GM19395 (cell line): ENCODE data around the gene OR11G2.
"Not testable (repeated sequence)": the region's sequence is repeated elsewhere in the genome, so short reads cannot be mapped to it uniquely, and the experiment has no call there.

Source experiments
- ATAC-seq: cut with Tn5 transposase; IDR thresholded peaks from one replicate; pipeline ENCODE4 v1.9.1; 2021; ENCODE audit warnings: mild to moderate bottlenecking, moderate library complexity; ENCODE audit not compliant: unreplicated experiment

The OR11G2 gene, protein sequence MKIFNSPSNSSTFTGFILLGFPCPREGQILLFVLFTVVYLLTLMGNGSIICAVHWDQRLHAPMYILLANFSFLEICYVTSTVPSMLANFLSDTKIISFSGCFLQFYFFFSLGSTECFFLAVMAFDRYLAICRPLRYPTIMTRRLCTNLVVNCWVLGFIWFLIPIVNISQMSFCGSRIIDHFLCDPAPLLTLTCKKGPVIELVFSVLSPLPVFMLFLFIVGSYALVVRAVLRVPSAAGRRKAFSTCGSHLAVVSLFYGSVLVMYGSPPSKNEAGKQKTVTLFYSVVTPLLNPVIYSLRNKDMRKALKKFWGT

DNA sequence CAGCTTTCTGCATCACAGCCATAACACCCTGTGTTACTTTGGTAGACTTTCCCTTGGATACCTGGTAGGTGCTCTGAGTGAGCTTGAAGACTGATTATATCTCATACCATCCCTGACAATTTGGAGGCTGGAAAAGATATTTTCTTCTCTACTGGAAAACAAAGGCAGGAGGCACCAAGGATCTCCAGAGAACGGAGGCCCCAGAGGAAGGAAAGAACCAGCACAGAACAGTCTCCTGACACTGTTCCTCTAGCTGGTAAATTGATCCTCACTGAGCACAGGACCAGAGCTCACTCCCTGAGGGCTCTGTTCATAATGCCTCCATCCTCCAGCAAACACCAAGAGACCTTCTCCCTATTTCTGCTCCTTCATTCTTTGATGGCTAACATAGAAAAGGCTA lies at the start of gene OR11G2:
TSS of gene OR11G2 (plus strand) at position 301 of the 400 bp plus-strand sequence. CDS start 6,542 bp downstream, outside the sequence.
- ATAC-seq: no peak

DNA sequence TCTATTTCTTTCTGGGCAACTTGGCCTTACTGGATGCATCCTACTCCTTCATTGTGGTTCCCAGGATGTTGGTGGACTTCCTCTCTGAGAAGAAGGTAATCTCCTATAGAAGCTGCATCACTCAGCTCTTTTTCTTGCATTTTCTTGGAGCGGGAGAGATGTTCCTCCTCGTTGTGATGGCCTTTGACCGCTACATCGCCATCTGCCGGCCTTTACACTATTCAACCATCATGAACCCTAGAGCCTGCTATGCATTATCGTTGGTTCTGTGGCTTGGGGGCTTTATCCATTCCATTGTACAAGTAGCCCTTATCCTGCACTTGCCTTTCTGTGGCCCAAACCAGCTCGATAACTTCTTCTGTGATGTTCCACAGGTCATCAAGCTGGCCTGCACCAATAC lies 46.8 kb upstream of the OR11G2 start:
- ATAC-seq: no peak

DNA sequence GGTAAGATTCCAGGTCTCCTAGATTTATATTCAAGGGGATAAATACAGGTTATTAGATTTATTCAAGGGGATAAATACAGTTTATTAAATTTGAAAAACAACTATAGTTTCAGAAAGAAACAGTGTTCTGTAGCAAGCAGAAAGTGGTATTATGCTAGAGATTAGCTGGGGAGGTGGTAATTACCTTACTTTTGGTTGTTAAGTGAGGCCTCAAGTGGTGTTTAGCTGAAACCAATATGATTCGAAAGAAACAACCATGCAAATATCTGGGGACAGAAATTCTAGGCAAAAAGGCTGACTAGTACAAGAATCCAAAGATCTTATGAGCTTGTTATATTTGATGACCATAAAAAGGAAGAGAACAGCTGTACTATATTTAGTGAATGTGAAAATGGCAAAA lies 45.9 kb upstream of the OR11G2 start:
- no peak for ATAC-seq

DNA sequence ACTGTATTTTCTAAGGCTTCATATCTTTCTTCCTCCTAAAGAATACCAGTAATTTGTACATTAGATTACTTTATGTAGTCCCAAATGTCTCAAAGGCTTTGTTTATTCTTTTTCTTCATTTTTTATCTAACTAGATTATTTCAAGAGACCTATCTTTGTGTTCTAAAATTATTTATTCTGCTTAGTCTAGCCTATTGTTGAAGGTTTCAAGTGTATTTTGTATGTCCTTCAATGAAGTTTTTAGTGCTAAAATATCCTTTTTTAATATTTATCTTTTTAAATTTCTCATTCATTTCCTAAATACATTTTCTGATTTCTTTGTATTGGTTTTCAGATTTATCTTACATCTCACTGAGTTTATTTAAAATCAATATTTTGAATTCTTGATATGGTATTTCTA lies 26.2 kb upstream of the OR11G2 start:
- no peak for ATAC-seq

DNA sequence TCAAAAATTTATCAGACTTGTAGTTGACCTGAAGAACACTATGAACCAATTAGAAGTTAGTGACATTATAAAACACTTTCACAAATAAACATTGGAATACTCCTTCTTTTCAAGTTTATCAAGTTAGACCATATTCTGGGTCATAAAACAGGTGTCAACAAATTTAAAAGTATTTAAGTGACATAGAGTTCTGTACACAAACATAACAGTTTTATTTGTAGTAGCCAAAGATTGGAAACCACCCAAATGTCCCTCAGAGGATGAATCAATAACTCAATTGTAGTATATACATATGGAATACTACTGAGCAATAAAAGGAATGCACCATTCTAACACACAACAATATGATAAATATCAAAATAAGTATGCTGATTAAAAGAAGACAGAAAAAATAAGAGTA lies 23.6 kb upstream of the OR11G2 start:
- no peak for ATAC-seq

DNA sequence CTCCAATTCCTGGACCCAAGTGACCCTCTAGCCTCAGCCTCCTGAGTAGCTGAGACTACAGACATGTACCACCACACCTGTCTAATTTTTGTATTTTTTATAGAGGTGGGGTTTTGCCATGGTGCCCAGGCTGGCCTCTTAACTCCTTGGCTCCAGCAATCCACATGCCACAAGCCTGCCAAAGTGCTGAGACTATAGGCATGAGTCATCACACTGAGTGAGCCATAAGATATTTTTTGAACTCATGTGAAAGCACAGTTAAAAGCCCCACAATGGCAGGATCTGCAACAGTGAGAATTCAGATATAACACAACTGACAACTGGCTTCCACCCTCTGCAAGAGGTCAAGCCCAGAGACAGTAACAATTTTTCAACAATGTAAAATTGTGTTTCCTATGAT lies 20.8 kb upstream of the OR11G2 start:
- ATAC-seq: not testable (repeated sequence)

DNA sequence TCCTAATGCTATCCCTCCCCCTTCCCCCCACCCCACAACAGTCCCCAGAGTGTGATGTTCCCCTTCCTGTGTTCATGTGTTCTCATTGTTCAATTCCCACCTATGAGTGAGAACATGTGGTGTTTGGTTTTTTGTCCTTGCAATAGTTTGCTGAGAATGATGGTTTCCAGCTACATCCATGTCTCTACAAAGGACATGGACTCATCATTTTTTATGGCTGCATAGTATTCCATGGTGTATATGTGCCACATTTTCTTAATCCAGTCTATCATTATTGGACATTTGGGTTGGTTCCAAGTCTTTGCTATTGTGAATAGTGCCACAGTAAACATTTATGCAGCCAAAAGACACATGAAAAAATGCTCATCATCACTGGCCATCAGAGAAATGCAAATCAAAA lies 16.5 kb upstream of the OR11G2 start:
- not testable (repeated sequence) for ATAC-seq

DNA sequence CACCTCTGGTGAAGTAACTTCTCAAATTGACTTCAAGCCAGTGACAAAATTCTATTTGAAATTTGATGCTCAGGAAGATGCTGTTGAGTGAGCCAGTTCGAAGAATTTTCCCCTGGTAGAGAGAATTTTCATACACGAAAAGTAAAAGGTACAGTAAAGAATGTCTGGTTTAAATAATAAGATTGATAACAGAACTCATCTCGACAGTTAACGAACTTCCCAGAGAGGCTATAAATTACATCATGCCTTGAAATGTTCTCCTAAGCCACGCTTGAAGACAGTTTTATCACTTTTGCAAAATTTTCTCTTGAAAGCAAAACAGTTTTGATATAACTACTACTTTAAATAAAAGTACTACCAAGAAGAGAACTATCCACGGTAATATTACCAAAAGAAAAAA lies 14.4 kb upstream of the OR11G2 start:
- no peak for ATAC-seq

DNA sequence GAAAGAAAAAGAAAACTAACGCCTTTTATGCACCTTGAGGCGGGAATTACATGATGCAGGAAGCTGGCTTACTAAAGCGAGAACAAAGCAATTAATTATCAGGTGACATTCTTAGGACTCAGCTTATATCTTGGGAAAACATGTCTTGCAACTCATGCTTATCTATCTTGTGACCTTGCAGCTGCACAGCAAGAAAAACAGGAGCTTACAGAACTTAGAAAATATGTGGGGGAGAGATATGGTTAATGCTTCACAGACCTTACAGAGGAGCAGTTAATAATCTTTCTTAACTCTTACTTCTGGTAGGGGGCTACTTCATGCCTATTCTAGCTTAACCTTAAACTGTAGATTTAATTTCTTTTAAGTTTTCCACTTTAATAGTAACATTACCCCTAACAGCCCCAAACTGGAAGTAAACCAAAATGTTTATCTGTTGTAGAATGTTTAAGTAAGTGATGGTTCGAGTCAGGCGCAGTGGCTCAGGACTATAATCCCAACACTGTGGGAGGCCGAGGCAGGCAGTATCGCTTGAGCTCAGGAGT lies 13.2 kb upstream of the OR11G2 start:
- ATAC-seq: no peak

DNA sequence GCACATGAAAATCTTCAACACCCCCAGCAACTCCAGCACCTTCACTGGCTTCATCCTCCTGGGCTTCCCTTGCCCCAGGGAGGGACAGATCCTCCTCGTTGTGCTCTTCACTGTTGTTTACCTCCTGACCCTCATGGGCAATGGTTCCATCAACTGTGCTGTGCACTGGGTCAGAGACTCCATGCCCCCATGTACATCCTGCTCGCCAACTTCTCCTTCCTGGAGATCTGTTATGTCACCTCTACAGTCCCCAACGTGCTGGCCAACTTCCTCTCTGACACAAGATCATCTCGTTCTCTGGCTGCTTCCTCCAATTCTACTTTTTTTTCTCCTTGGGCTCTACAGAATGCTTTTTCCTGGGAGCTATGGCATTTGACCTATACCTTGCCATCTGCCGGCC lies 11.5 kb upstream of the OR11G2 start:
- ATAC-seq: no peak

DNA sequence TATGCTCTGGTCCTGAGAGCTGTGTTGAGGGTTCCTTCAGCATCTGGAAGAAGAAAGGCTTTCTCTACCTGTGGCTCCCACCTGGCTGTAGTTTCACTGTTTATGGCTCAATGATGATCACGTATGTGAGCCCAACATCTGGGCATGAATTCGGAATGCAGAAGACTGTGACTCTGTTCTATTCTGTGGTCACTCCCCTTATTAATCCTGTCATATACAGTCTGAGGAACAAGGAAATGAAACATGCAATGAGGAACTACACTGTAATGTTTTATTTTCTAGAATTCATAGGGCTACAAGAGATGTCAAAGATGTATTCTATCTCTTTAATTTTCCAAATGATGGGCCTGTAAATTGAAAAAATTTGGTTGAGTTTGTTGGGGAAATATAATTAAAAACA lies 10.8 kb upstream of the OR11G2 start:
- ATAC-seq: no peak

DNA sequence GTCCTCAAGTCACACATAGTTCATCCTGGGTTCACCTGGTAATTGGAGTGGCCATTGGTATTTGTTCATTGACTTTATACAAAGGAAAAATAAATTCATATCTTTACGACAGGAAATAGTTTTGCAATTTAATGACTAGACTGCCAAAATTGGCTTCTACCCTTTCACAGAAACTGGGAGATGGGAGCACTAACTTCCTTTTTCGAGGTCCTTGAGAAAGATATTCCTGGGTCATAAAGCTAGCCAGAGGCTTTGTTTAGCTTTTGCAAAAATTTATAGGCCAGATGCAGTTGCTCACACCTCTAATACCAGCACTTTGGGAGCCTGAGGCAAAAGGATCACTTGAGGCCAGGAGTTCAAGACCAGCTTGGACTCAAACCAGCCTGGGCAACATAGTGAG lies 10.2 kb upstream of the OR11G2 start:
- no peak for ATAC-seq

DNA sequence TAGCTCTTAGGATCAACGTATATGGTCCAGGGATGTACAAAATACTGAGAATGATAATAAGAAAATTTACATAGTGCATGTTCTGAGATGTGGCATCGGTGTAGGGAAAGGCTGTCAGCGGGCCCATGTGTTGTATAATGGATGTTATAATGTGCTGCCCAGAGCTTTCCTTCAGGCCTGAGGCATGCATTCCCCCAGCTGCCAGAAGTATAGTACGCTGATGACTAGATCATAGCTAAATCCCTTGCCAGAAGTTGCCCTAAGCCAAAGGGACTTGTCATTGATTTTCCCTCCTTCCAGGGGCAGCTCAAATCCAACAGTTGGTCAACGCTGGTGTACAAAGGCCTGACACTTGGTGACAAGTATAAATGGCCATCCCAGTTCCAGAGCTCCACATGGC lies 6.5 kb upstream of the OR11G2 start:
- no peak for ATAC-seq

DNA sequence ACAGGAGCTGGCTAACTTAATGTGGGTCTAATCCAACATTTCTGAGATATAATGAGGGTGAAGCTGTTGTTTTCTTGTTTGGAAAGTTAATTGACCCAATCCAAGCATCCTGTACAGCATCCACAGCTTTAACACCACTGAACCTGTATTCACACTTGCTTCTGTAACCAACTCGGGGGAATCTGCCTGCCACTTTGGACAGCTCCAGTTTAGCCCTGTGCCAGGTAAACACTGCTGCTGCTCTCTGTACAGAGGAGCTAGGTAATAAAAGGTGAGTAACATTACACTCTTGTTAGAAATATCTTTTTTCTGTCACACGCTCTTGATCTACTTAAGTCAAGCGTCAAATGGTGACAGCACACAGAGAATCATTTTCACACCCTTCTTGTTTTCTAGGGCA lies 700 bp downstream of the OR11G2 start:
- ATAC-seq: no peak

DNA sequence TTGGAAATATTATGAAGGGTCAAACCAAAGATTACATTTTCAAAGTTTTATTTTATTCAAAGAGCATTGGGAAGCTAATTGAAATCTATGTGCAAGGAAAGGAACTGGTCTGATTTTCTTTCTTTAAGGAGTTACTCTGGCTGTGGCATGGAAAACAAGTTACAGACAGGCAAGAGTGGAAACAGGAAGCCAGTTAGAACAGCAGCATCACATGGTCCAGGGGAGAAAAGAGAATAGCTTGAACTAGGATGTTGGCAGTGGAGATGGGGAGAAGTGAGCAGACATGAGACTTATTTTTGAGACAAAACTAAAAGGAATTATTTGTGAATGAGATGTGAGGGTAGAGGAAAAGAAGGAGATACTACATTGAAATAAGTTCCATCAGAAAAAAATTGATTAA lies 3.4 kb downstream of the OR11G2 start:
- no peak for ATAC-seq

DNA sequence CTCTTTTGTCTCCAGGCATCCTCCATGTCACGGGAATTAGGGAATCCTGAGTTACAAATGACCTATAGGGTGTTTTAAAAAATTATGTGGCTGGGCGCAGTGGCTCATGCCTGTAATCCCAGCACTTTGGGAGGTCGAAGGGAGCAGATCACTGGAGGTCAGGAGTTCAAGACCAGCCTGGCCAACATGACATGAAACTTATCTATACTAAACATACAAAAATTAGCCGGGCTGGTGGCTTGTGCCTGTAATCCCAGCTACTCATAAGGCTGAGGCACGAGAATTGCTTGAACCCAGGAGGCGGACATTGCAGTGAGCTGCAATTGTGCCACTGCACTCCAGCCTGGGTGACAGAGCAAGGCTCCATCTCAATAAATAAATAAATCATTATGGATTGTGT lies 4.5 kb downstream of the OR11G2 start:
- ATAC-seq: not testable (repeated sequence)

DNA sequence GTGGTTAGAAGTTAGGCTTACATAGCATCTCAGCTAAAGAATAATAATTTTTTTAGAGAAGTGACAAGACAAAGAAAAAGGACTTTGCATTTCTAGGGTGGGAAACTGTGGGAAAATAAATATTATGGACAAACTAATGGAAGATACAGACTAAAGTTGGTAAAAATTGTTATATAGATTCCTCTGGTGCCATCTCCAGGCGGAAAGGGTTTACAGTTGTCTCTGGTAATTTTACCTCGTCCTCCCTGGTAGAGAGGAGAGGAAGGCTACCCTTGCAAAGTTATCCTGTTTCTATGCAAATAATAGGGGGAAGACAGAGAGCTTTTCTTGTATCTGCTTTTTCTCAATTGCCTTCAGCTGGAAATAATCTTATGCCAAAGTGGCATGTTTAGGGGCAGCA lies 5.2 kb downstream of the OR11G2 start:
- ATAC-seq: no peak

DNA sequence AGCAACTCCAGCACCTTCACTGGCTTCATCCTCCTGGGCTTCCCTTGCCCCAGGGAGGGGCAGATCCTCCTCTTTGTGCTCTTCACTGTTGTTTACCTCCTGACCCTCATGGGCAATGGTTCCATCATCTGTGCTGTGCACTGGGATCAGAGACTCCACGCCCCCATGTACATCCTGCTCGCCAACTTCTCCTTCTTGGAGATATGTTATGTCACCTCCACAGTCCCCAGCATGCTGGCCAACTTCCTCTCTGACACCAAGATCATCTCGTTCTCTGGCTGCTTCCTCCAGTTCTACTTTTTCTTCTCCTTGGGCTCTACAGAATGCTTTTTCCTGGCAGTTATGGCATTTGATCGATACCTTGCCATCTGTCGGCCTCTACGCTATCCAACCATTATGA lies 6.8 kb downstream of the OR11G2 start:
- ATAC-seq: no peak

DNA sequence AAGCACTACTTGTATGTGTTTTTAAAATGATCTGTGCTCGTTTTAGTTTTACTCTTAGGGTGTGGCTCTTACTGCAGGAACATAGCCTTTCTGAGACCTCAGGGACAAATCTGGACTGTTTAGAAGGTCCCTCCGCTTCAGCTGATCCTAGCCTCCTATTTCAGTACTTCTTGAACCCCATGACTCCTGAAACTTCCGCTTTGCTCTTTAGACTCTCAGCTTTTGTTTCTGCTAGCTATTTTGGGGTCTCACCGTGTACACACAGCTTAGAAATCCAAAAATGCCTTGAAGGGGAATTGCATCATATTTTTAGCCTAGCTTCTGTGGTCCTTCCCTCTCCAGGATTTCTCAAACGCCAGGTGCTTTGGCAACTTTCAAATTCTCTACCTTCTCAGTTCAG lies 8.3 kb downstream of the OR11G2 start:
- ATAC-seq: no peak

DNA sequence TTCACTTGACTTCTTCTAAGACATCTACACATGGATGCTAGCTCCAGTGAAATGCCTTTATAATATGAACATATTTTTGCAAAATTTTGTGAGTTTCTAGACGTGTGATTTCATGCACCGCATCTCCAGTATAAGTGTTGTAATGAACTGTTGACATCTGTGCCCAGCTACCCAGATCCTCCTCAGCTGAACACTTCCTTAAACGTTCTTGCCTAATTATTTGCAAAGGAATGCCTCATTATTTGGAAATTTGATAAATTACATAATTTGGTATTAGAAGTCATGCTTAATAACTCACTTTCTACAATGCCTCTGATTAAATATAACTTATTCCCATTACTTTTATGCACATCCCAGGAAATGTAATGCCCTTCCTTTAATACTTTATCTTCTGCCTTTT lies 14.0 kb downstream of the OR11G2 start:
- no peak for ATAC-seq

DNA sequence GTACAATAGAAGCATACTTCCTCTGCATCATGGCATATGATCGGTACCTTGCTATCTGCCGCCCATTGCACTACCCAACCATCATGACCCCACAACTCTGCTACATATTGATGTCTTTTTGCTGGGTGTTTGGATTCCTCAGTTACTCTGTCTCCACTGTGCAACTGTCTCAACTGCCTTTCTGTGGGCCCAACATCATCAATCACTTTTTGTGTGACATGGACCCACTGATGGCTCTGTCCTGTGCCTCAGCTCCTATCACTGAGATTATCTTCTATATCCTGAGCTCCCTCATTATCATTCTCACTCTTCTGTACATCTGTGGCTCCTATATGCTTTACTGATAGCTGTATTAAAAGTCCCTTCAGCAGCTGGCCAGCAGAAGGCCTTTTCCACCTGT lies 18.9 kb downstream of the OR11G2 start:
- ATAC-seq: no peak

DNA sequence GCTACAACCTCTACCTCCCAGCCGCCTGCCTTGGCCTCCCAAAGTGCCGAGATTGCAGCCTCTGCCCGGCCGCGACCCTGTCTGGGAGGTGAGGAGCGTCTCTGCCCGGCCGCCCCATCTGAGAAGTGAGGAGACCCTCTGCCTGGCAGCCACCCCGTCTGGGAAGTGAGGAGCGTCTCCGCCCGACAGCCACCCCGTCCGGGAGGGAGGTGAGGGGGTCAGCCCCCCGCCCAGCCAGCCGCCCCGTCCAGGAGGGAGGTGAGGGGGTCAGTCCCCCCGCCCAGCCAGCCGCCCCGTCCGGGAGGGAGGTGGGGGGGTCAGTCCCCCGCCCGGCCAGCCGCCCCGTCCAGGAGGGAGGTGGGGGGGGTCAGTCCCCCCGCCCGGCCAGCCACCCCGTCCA lies 21.7 kb downstream of the OR11G2 start:
- not testable (repeated sequence) for ATAC-seq

DNA sequence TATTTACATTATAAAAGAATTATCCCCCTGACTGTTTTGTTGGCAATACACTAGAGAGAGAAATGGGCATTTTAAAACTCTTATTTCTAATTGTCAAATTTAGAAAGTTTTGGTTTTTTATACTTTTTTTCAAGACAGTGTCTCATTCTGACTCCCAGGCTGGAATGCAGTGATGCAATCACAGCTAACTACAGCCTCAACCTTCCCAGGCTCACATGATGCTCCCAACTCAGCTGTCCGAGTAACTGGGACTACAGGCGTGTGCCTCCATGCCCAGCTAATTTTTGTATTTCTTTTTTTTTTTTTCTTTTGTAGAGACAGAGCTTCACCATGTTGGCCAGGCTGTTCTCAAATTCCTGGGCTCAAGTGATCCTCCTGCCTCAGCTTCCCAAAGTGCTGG lies 24.5 kb downstream of the OR11G2 start:
- ATAC-seq: no peak
